ENCODE results near the gene SNX10.

DNA sequence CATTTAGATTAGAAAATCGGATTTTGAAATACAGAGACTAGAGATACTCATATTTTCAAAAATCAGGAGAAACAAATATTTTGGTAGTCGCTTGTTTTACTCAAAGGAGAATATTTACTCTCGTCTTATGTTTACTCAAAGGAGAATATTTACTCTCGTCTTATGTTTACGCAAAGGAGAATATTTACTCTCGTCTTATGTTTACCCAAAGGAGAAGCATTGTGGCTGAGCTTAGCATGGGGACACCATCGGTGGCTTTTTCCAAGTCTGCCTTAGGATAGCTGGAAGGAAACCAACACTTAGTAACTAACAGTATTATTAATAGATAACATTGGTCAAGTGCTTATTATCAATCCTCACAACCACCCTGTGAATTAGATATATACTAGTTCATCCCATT, 71.8 kb downstream of the SNX10 start:
- TF ChIP-seq, protein P1, sequence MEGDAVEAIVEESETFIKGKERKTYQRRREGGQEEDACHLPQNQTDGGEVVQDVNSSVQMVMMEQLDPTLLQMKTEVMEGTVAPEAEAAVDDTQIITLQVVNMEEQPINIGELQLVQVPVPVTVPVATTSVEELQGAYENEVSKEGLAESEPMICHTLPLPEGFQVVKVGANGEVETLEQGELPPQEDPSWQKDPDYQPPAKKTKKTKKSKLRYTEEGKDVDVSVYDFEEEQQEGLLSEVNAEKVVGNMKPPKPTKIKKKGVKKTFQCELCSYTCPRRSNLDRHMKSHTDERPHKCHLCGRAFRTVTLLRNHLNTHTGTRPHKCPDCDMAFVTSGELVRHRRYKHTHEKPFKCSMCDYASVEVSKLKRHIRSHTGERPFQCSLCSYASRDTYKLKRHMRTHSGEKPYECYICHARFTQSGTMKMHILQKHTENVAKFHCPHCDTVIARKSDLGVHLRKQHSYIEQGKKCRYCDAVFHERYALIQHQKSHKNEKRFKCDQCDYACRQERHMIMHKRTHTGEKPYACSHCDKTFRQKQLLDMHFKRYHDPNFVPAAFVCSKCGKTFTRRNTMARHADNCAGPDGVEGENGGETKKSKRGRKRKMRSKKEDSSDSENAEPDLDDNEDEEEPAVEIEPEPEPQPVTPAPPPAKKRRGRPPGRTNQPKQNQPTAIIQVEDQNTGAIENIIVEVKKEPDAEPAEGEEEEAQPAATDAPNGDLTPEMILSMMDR (IDR thresholded peaks at IDR 0.05), result no peak
- TF ChIP-seq POLR2A (IDR thresholded peaks at IDR 0.05), result no peak
- no peak for TF ChIP-seq EP300 (IDR thresholded peaks at IDR 0.05; ENCODE audit: low read depth)
- no peak for TF ChIP-seq POLR2AphosphoS5 (IDR thresholded peaks at IDR 0.05)
